ENCODE measurements around the gene OSGEP. TPM values are rescaled to one million over a fixed set of nuclear protein-coding genes. Genes with fewer than 3 reads are reported as not detected.

The OSGEP gene
- total and polyA plus RNA-seq, 2 of the 13 experiments (the other 11 are each of a cell fraction or from before 2014, with no cell fraction given) = 39.7 to 41.1 TPM

DNA sequence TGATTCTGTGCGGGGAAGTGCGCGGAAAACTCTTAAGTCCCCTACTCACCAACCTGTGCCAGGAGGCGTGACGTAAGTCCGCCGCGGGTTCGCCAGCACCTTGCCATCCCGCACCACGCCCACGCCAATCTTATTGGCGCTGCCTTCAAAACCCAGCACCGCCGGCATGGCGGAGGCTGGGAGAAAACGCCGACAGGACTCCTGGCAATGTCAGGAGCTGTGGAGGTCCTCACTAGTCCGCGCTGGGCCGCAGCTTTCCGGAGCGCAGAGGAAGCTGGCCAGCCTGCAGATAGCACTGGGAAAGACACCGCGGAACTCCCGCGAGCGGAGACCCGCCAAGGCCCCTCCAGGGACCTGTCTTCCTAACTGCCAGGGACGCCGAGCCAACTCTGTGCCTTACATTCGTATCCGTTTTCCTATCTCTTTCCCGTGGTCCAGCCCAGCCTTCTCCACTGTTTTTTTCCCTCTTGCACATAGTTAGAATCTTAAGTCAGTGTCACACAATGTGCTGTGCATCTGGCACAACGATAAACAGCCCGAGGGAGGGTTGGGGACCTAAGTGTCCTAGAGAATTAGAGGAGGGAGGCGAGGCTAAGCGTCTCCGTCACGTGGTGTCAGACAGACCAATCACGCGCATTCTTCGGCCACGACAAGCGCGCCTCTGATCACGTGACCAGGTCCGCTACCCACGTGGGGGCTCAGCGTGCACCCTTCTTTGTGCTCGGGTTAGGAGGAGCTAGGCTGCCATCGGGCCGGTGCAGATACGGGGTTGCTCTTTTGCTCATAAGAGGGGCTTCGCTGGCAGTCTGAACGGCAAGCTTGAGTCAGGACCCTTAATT, at the start of gene OSGEP, which contains the start of gene APEX1 (continued):
- TF ChIP-seq ADNP (CRISPR knock-in tag; IDR thresholded peaks at IDR 0.05) = no peak
- peak; percentile 38; the same call in 1 of the 2 replicates for TF ChIP-seq NKX3-1 (CRISPR knock-in tag; IDR thresholded peaks at IDR 0.05)
- TF ChIP-seq, protein P1, sequence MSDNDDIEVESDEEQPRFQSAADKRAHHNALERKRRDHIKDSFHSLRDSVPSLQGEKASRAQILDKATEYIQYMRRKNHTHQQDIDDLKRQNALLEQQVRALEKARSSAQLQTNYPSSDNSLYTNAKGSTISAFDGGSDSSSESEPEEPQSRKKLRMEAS (IDR thresholded peaks at IDR 0.05) = peak; percentile 99
- peak; percentile 94 for TF ChIP-seq BHLHE40 (IDR thresholded peaks at IDR 0.05; ENCODE audit: low read length)
- TF ChIP-seq MATR3 (CRISPR knock-in tag; IDR thresholded peaks at IDR 0.05) = no peak
- TF ChIP-seq MAFF (IDR thresholded peaks at IDR 0.05; ENCODE audit: low read depth, low read length) = no peak
- TF ChIP-seq RNF2 (conservative IDR thresholded peaks at IDR 0.05; ENCODE audit: low read depth) = peak; percentile 89; the same call in 1 of the 2 replicates
- TF ChIP-seq REXO4 (CRISPR knock-in tag; IDR thresholded peaks at IDR 0.05; ENCODE audit: borderline replicate concordance) = no peak
- TF ChIP-seq HES4 (CRISPR knock-in tag; IDR thresholded peaks at IDR 0.05; ENCODE audit: borderline replicate concordance) = peak; percentile 89
- TF ChIP-seq MTA3 (CRISPR knock-in tag; IDR thresholded peaks at IDR 0.05) = no peak
- peak; percentile 75 for TF ChIP-seq ZNF781 (CRISPR knock-in tag; IDR thresholded peaks at IDR 0.05; ENCODE audit: borderline replicate concordance, not compliant biosample characterization)
- TF ChIP-seq PHF8 (CRISPR knock-in tag; IDR thresholded peaks at IDR 0.05) = peak; percentile 91
- no peak; the same call in 1 of the 2 replicates for TF ChIP-seq ZNF160 (CRISPR knock-in tag; IDR thresholded peaks at IDR 0.05)
- TF ChIP-seq FOXC1 (CRISPR knock-in tag; IDR thresholded peaks at IDR 0.05; ENCODE audit: borderline replicate concordance) = peak; percentile 63
- TF ChIP-seq ZNF619 (CRISPR knock-in tag; IDR thresholded peaks at IDR 0.05) = no peak; the same call in none of the 2 replicates
- TF ChIP-seq, protein P2, sequence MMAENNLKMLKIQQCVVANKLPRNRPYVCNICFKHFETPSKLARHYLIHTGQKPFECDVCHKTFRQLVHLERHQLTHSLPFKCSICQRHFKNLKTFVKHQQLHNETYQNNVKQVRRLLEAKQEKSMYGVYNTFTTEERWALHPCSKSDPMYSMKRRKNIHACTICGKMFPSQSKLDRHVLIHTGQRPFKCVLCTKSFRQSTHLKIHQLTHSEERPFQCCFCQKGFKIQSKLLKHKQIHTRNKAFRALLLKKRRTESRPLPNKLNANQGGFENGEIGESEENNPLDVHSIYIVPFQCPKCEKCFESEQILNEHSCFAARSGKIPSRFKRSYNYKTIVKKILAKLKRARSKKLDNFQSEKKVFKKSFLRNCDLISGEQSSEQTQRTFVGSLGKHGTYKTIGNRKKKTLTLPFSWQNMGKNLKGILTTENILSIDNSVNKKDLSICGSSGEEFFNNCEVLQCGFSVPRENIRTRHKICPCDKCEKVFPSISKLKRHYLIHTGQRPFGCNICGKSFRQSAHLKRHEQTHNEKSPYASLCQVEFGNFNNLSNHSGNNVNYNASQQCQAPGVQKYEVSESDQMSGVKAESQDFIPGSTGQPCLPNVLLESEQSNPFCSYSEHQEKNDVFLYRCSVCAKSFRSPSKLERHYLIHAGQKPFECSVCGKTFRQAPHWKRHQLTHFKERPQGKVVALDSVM (CRISPR knock-in tag; IDR thresholded peaks at IDR 0.05) = no peak
- no peak for TF ChIP-seq NFE2L1 (CRISPR knock-in tag; IDR thresholded peaks at IDR 0.05; ENCODE audit: borderline replicate concordance)
- 0 out of 2 replicates have a peak, but pooled peaks have one; percentile 52 for TF ChIP-seq SOX13 (IDR thresholded peaks at IDR 0.05)
- TF ChIP-seq SOX13 (CRISPR knock-in tag; conservative IDR thresholded peaks at IDR 0.05 in 1 of 2, IDR thresholded peaks at IDR 0.05 in 1 of 2) = peak in 1 of 2 experiments; percentile 34; a peak in 2 of 4 replicates
- TF ChIP-seq, protein P3, sequence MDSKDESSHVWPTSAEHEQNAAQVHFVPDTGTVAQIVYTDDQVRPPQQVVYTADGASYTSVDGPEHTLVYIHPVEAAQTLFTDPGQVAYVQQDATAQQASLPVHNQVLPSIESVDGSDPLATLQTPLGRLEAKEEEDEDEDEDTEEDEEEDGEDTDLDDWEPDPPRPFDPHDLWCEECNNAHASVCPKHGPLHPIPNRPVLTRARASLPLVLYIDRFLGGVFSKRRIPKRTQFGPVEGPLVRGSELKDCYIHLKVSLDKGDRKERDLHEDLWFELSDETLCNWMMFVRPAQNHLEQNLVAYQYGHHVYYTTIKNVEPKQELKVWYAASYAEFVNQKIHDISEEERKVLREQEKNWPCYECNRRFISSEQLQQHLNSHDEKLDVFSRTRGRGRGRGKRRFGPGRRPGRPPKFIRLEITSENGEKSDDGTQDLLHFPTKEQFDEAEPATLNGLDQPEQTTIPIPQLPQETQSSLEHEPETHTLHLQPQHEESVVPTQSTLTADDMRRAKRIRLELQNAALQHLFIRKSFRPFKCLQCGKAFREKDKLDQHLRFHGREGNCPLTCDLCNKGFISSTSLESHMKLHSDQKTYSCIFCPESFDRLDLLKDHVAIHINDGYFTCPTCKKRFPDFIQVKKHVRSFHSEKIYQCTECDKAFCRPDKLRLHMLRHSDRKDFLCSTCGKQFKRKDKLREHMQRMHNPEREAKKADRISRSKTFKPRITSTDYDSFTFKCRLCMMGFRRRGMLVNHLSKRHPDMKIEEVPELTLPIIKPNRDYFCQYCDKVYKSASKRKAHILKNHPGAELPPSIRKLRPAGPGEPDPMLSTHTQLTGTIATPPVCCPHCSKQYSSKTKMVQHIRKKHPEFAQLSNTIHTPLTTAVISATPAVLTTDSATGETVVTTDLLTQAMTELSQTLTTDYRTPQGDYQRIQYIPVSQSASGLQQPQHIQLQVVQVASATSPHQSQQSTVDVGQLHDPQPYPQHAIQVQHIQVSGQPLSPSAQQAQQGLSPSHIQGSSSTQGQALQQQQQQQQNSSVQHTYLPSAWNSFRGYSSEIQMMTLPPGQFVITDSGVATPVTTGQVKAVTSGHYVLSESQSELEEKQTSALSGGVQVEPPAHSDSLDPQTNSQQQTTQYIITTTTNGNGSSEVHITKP (CRISPR knock-in tag; IDR thresholded peaks at IDR 0.05; ENCODE audit: low read depth) = no peak
- no peak for TF ChIP-seq ZNF562 (CRISPR knock-in tag; IDR thresholded peaks at IDR 0.05; ENCODE audit: borderline replicate concordance)
- TF ChIP-seq POGZ (CRISPR knock-in tag; IDR thresholded peaks at IDR 0.05) = peak; percentile 89
- TF ChIP-seq RFXANK (CRISPR knock-in tag; IDR thresholded peaks at IDR 0.05) = no peak
- TF ChIP-seq, protein P4, sequence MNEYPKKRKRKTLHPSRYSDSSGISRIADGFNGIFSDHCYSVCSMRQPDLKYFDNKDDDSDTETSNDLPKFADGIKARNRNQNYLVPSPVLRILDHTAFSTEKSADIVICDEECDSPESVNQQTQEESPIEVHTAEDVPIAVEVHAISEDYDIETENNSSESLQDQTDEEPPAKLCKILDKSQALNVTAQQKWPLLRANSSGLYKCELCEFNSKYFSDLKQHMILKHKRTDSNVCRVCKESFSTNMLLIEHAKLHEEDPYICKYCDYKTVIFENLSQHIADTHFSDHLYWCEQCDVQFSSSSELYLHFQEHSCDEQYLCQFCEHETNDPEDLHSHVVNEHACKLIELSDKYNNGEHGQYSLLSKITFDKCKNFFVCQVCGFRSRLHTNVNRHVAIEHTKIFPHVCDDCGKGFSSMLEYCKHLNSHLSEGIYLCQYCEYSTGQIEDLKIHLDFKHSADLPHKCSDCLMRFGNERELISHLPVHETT (CRISPR knock-in tag; conservative IDR thresholded peaks at IDR 0.05) = peak; percentile 44; the same call in 1 of the 2 replicates
